A673 (cell line): ENCODE results near the gene ADRA2C.

Experiments used
- CTCF ChIP-seq: fragments of 300-800, 200-600 bp; sonication (generic); conservative IDR thresholded peaks from 2 replicates; pipeline ENCODE4 v1.5.1; 2017; ENCODE audit warnings: low read depth, mild to moderate bottlenecking, antibody characterized with exemption, low read length, moderate library complexity, mixed read lengths
- EZH2 ChIP-seq: fragments of 200-600 bp; sonication (generic); IDR thresholded peaks from 2 replicates; pipeline ENCODE4 v1.6.1; 2017; ENCODE audit warnings: borderline replicate concordance, low read depth, mild to moderate bottlenecking, mixed read lengths, antibody characterized with exemption, low read length; ENCODE audit not compliant: poor library complexity, severe bottlenecking

- TF ChIP-seq CTCF (no peak), EZH2 (no peak)
These were observed 31.0 kb upstream of the ADRA2C start for GRCh38 chr4:3735196-3735595.
